ENCODE results near the gene ACSS1. TPM values are rescaled to one million over a fixed set of nuclear protein-coding genes. Genes with fewer than 3 reads are reported as not detected.

Gene ACSS1
- total RNA-seq, 5 donors from 2014 or later (not counting 1 experiment from before 2014, with no cell fraction given) = 39.1 to 59.6 (median 57.7) TPM

DNA sequence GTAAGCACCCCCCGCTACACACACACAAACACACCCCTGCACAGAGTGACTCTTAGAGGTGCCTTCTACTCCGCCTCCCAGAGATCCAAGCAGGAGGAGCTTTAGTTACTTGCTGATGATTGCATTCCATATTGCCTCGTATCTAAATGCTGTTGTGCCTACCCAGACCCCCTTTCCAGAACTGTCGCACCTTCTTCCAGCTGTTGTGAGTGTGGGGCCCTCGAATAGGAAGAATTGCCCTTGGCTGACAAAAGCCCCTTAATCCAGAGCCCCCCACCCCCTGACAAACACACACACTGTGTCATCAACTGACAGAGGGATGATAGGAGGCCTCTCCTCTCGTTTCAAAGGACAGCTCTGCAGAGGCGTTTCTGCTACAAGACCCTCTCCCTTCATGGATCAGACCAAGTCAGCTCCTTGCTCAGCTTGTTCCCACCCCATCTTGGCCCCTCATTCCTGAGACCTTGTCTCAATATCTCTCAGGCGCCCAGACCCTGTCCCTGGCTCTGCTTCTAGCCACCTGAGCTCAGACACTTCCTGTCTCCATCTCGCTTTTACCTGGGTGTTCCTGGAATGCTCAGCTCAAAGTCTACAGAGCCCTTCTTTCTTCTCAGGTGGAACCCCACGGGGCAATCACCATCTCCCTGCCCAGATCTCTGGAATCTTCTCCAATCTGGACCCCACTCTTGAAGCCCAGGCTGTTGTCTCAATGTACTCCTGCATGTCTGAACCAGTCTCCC, 28.0 kb upstream of the ACSS1 start:
- peaks cover 9 to 45% of the 10 kb centered on the region in 2 experiments for H3K4me1 ChIP-seq (ENCODE audit: control insufficient read depth in 1 of 2, extremely low read depth in 1 of 2, insufficient read depth in 2 of 2, low read length in 2 of 2)
- 83% methylated on average over 5 of the region's 10 CpGs for WGBS (ENCODE audit: insufficient coverage)
- Mint-ChIP-seq H3K4me1 (peaks cover 44 to 47% (median 46%) of the 10 kb centered on the region in 3 donors), H3K27me3 (peaks cover 33 to 50% of the 10 kb centered on the region in 2 donors), H3K9me3 (no peaks in the 10 kb centered on the region), H3K27ac (no peak overlapping the region), H3K4me3 (no peak overlapping the region), H3K36me3 (no peaks in the 10 kb centered on the region)
- ChIA-PET POLR2A (no interaction called here), CTCF (interaction anchor here (0.7 kb wide), 2 partner anchors 28 to 60 kb away, joined by 3 read pairs; no protein-coding TSS in a partner anchor)
- H3K27ac ChIP-seq (ENCODE audit: low read length) = no peak overlapping the region
- ATAC-seq (replicated peaks in 1 of 4) = no peak
- H3K36me3 ChIP-seq (ENCODE audit: control insufficient read depth in 2 of 2, extremely low read depth in 1 of 2, insufficient read depth in 1 of 2, low read length in 1 of 2) = no peaks in the 10 kb centered on the region
- peak in 1 of 35 experiments; percentile 14 for DNase-seq
- no peak overlapping the region for H3K4me3 ChIP-seq (ENCODE audit: control insufficient read depth in 1 of 2, extremely low read depth in 1 of 2, low read length in 1 of 2)
- no peaks in the 10 kb centered on the region for H3K9me3 ChIP-seq
- peaks cover 0 to 51% of the 10 kb centered on the region in 2 experiments for H3K27me3 ChIP-seq (replicated peaks in 1 of 2; ENCODE audit: control insufficient read depth in 2 of 2, extremely low read depth in 1 of 2, insufficient read depth in 2 of 2, low read length in 1 of 2)

GRCh38 chr20:25084626-25085187, 26.8 kb upstream of the ACSS1 start:
- H3K4me1 Mint-ChIP-seq = peaks cover 34 to 38% (median 36%) of the 10 kb centered on the region in 3 donors
- 5% methylated on average over 31 of the region's 36 CpGs for WGBS (ENCODE audit: insufficient coverage)
- peaks cover 45 to 61% of the 10 kb centered on the region in 2 donors for H3K27me3 Mint-ChIP-seq
- Histone ChIP-seq H3K9me3 (no peaks in the 10 kb centered on the region), H3K4me3 (ENCODE audit: control insufficient read depth in 1 of 2, extremely low read depth in 1 of 2, low read length in 1 of 2) (no peak overlapping the region), H3K36me3 (ENCODE audit: control insufficient read depth in 2 of 2, extremely low read depth in 1 of 2, insufficient read depth in 1 of 2, low read length in 1 of 2) (no peaks in the 10 kb centered on the region), H3K27me3 (replicated peaks in 1 of 2; ENCODE audit: control insufficient read depth in 2 of 2, extremely low read depth in 1 of 2, insufficient read depth in 2 of 2, low read length in 1 of 2) (peaks cover 5 to 56% of the 10 kb centered on the region in 2 experiments), H3K27ac (ENCODE audit: low read length) (no peak overlapping the region), H3K4me1 (ENCODE audit: control insufficient read depth in 1 of 2, extremely low read depth in 1 of 2, insufficient read depth in 2 of 2, low read length in 2 of 2) (peaks cover 4 to 33% of the 10 kb centered on the region in 2 experiments)
- DNase-seq (peak in 2 of 35 experiments; percentile 24 to 28), ATAC-seq (replicated peaks in 1 of 4) (peak in 3 of 4 experiments; percentile 30 to 49 (median 41))
- H3K9me3 Mint-ChIP-seq = no peaks in the 10 kb centered on the region
- ChIA-PET CTCF (interaction anchor here in 1 of 2 donors (0.7 kb wide), 2 partner anchors 44 to 85 kb away, joined by 4 to 6 read pairs; no protein-coding TSS in a partner anchor), POLR2A (interaction anchor here in 1 of 2 donors (0.7 kb wide), 1 partner anchor 1183 kb away, joined by 4 read pairs; no protein-coding TSS in a partner anchor)
- H3K4me3 Mint-ChIP-seq = peak overlapping the region; percentile 25 to 76 (median 69)
- no peak overlapping the region for H3K27ac Mint-ChIP-seq
- H3K36me3 Mint-ChIP-seq = no peaks in the 10 kb centered on the region

DNA sequence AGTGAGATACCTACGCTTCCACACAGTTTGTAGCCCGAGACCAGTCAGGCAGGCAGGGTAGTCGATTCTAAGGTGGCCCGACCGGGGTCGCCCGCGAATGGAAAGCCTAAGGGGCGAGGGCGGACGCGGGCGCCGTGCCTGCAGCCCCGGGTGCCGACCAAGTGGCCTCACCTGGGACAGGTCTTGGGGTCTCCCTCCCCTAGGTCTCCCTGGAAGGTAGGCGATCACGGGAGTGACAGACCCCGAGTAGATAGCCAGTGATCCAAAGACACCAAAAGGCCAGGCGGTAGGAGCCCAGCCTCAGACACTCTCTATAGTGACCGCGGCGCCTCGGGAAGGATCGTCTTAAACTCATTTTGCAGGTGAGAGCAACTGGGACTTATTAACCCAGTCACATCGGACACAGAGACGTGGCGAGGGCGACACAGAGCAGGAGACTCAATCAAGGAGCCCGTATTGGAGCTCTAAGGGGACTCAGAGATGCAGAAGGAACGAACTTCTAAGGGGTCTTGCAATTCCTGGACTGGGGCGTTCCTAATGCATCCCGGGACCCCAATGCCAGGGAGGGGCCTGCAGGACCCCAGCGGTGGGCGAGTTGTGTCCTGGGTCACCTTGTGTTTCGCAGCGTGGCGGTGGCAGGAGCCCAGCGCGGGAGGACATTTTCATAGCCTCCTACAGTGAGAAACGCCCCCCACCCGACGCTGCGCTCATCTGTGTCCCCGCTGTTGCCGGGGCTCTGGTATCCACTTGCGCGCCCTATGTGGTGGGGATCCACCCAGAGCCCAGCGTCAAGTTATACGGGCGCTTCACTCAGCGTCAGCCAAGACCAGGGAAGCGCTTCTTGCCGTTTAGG, 26.1 kb upstream of the ACSS1 start:
- Histone ChIP-seq H3K4me3 (ENCODE audit: control insufficient read depth in 1 of 2, extremely low read depth in 1 of 2, low read length in 1 of 2) (peak overlapping the region in 1 of 2 donors; percentile 27), H3K36me3 (ENCODE audit: control insufficient read depth in 2 of 2, extremely low read depth in 1 of 2, insufficient read depth in 1 of 2, low read length in 1 of 2) (no peaks in the 10 kb centered on the region), H3K27me3 (replicated peaks in 1 of 2; ENCODE audit: control insufficient read depth in 2 of 2, extremely low read depth in 1 of 2, insufficient read depth in 2 of 2, low read length in 1 of 2) (peaks cover 5 to 60% of the 10 kb centered on the region in 2 experiments), H3K9me3 (no peaks in the 10 kb centered on the region), H3K4me1 (ENCODE audit: control insufficient read depth in 1 of 2, extremely low read depth in 1 of 2, insufficient read depth in 2 of 2, low read length in 2 of 2) (peaks cover 4 to 31% of the 10 kb centered on the region in 2 experiments), H3K27ac (ENCODE audit: low read length) (no peak overlapping the region)
- Mint-ChIP-seq H3K27ac (no peak overlapping the region), H3K4me3 (peak overlapping the region; percentile 25 to 76 (median 69)), H3K9me3 (no peaks in the 10 kb centered on the region), H3K4me1 (peaks cover 30 to 33% (median 31%) of the 10 kb centered on the region in 3 donors), H3K27me3 (peaks cover 50 to 67% of the 10 kb centered on the region in 2 donors), H3K36me3 (no peaks in the 10 kb centered on the region)
- DNase-seq = peak in 9 of 35 experiments; percentile 24 to 45 (median 34)
- WGBS (ENCODE audit: insufficient coverage) = 14% methylated on average over 44 of the region's 54 CpGs
- ATAC-seq (replicated peaks in 1 of 4) = peak in 3 of 4 experiments; percentile 34 to 81 (median 40)
- POLR2A ChIA-PET = no interaction called here
- CTCF ChIA-PET = no interaction called here

DNA sequence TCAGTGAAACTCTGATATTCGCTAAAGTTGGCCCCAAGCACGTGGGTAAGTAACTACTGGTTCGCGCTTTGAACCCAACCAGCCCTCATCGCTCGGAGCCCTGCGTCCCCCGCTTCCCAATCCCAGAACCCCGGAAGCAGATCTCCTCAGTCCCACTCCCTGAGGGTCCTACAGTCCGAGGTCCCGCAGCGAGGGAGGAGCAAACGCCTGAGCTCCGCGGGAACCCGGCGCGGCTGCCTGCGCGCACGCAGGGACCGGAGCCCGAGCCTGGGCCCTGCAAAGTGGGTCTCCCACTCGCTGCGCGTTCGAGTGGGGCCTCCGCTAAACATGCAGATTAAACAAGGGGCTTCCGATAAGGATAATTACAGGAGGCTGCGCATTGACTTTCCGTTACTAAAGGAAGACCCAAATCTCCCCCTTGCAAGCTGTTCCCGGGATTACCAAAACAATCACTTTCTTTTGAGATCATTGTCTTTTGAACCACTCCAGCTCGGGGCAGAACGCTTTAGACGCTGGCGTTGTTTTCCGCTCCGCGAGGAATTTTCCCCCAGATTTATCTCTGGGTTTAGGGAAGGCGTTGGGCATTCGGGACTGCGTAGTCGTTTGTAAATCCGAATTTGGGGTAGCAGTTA, 25.3 kb upstream of the ACSS1 start:
- Mint-ChIP-seq H3K27me3 (peaks cover 57 to 75% of the 10 kb centered on the region in 2 donors), H3K4me1 (peaks cover 30 to 33% (median 31%) of the 10 kb centered on the region in 3 donors), H3K9me3 (no peaks in the 10 kb centered on the region), H3K36me3 (no peaks in the 10 kb centered on the region), H3K27ac (no peak overlapping the region), H3K4me3 (peak overlapping the region; percentile 17 to 76 (median 62))
- Histone ChIP-seq H3K27ac (ENCODE audit: low read length) (no peak overlapping the region), H3K36me3 (ENCODE audit: control insufficient read depth in 2 of 2, extremely low read depth in 1 of 2, insufficient read depth in 1 of 2, low read length in 1 of 2) (no peaks in the 10 kb centered on the region), H3K4me1 (ENCODE audit: control insufficient read depth in 1 of 2, extremely low read depth in 1 of 2, insufficient read depth in 2 of 2, low read length in 2 of 2) (peaks cover 4 to 31% of the 10 kb centered on the region in 2 experiments), H3K4me3 (ENCODE audit: control insufficient read depth in 1 of 2, extremely low read depth in 1 of 2, low read length in 1 of 2) (no peak overlapping the region), H3K27me3 (replicated peaks in 1 of 2; ENCODE audit: control insufficient read depth in 2 of 2, extremely low read depth in 1 of 2, insufficient read depth in 2 of 2, low read length in 1 of 2) (peaks cover 5 to 66% of the 10 kb centered on the region in 2 experiments), H3K9me3 (no peaks in the 10 kb centered on the region)
- WGBS (ENCODE audit: insufficient coverage) = 13% methylated on average over 38 of the region's 44 CpGs
- POLR2A ChIA-PET = no interaction called here
- DNase-seq = no peak
- ATAC-seq (replicated peaks in 1 of 4) = no peak
- CTCF ChIA-PET = no interaction called here

- H3K9me3 Mint-ChIP-seq = no peaks in the 10 kb centered on the region
- H3K4me1 Mint-ChIP-seq = peaks cover 33 to 34% (median 33%) of the 10 kb centered on the region in 3 donors
- H3K4me1 ChIP-seq (ENCODE audit: control insufficient read depth in 1 of 2, extremely low read depth in 1 of 2, insufficient read depth in 2 of 2, low read length in 2 of 2) = peaks cover 4 to 38% of the 10 kb centered on the region in 2 experiments
- no peak overlapping the region for H3K4me3 ChIP-seq (ENCODE audit: control insufficient read depth in 1 of 2, extremely low read depth in 1 of 2, low read length in 1 of 2)
- H3K4me3 Mint-ChIP-seq = peak overlapping the region in 1 of 3 donors; percentile 56
- no peak for ATAC-seq (replicated peaks in 1 of 4)
- H3K27me3 Mint-ChIP-seq = peaks cover 65 to 82% of the 10 kb centered on the region in 2 donors
- H3K36me3 Mint-ChIP-seq = no peaks in the 10 kb centered on the region
- no peaks in the 10 kb centered on the region for H3K9me3 ChIP-seq
- ChIA-PET CTCF (no interaction called here), POLR2A (no interaction called here)
- peaks cover 5 to 72% of the 10 kb centered on the region in 2 experiments for H3K27me3 ChIP-seq (replicated peaks in 1 of 2; ENCODE audit: control insufficient read depth in 2 of 2, extremely low read depth in 1 of 2, insufficient read depth in 2 of 2, low read length in 1 of 2)
- DNase-seq = peak in 1 of 35 experiments; percentile 15
- no peak overlapping the region for H3K27ac Mint-ChIP-seq
- WGBS (ENCODE audit: insufficient coverage) = 36% methylated on average over 7 of the region's 9 CpGs
- no peak overlapping the region for H3K27ac ChIP-seq (ENCODE audit: low read length)
- no peaks in the 10 kb centered on the region for H3K36me3 ChIP-seq (ENCODE audit: control insufficient read depth in 2 of 2, extremely low read depth in 1 of 2, insufficient read depth in 1 of 2, low read length in 1 of 2)
Observed at GRCh38 chr20:25082498-25082873, 24.5 kb upstream of the ACSS1 start.
